ENCODE measurements around the gene PRKG2.

PRKG2 gene

GRCh38 chr4:81095389-81095788, 119.6 kb downstream of the PRKG2 start:
- H3K4me3 ChIP-seq (ENCODE audit: low read depth, low read length): no peak overlapping the region
- no peak for TF ChIP-seq CTCF (IDR thresholded peaks at IDR 0.05; ENCODE audit: low read depth, low read length)

GRCh38 chr4:81093720-81094401, 121.2 kb downstream of the PRKG2 start:
- TF ChIP-seq CTCF (IDR thresholded peaks at IDR 0.05; ENCODE audit: low read depth, low read length): no peak

GRCh38 chr4:81085979-81086378, 129.0 kb downstream of the PRKG2 start:
- no peak for TF ChIP-seq CTCF (IDR thresholded peaks at IDR 0.05; ENCODE audit: low read depth, low read length)
- H3K4me3 ChIP-seq (ENCODE audit: low read depth, low read length): no peak overlapping the region

More at GRCh38 chr4:81093720-81094401, 121.2 kb downstream of the PRKG2 start:
- no peak overlapping the region for H3K4me3 ChIP-seq (ENCODE audit: low read depth, low read length)

GRCh38 chr4:81085291-81085690, 129.7 kb downstream of the PRKG2 start:
- no peak for TF ChIP-seq CTCF (IDR thresholded peaks at IDR 0.05; ENCODE audit: low read depth, low read length)

GRCh38 chr4:81084634-81085033, 130.4 kb downstream of the PRKG2 start:
- no peak for TF ChIP-seq CTCF (IDR thresholded peaks at IDR 0.05; ENCODE audit: low read depth, low read length)
- H3K4me3 ChIP-seq (ENCODE audit: low read depth, low read length): no peak overlapping the region

More at GRCh38 chr4:81085291-81085690, 129.7 kb downstream of the PRKG2 start:
- H3K4me3 ChIP-seq (ENCODE audit: low read depth, low read length): no peak overlapping the region

- TF ChIP-seq CTCF (IDR thresholded peaks at IDR 0.05; ENCODE audit: low read depth, low read length): peak; percentile 28; the same call in 1 of the 2 replicates
- H3K4me3 ChIP-seq (ENCODE audit: low read depth, low read length): no peak overlapping the region
Measured at GRCh38 chr4:81084029-81084428, 131.0 kb downstream of the PRKG2 start.

GRCh38 chr4:81081156-81081555, 133.9 kb downstream of the PRKG2 start:
- no peak for TF ChIP-seq CTCF (IDR thresholded peaks at IDR 0.05; ENCODE audit: low read depth, low read length)
- no peak overlapping the region for H3K4me3 ChIP-seq (ENCODE audit: low read depth, low read length)

All from WI38 (cell line).